HEK293T (cell line): ENCODE results near the gene MMP14.

Experiments
- CTCF ChIA-PET: fragments of 350-600 bp; formaldehyde crosslinking; extraction: SDS; loops from one replicate; lab custom pipeline; 2021; ENCODE audit warnings: antibody characterized with exemption, inconsistent platforms; lab: Yijun Ruan, JAX
- POLR2A ChIA-PET: fragments of 350-600 bp; formaldehyde crosslinking; extraction: SDS; loops from one replicate; lab custom pipeline; 2020; ENCODE audit warnings: antibody characterized with exemption, inconsistent platforms; lab: Yijun Ruan, JAX
- DNase-seq: peaks from one replicate; pipeline ENCODE4 v3.0.0; 2012; ENCODE audit warnings: mixed read lengths; ENCODE audit errors: extremely low spot score
- ARNT ChIP-seq: fragments of 450-650 bp; IDR thresholded peaks from 2 replicates; pipeline ENCODE4 v1.6.1; 2017; ENCODE audit warnings: mild to moderate bottlenecking
- BHLHE40 ChIP-seq: fragments of 450-650 bp; IDR thresholded peaks from 2 replicates; pipeline ENCODE4 v1.6.1; 2016; ENCODE audit warnings: mild to moderate bottlenecking, moderate library complexity, borderline replicate concordance
- HDGF ChIP-seq: fragments of 450-650 bp; IDR thresholded peaks from 2 replicates; pipeline ENCODE4 v1.6.1; 2017; ENCODE audit warnings: antibody characterized with exemption, borderline replicate concordance
- NFRKB ChIP-seq: fragments of 450-650 bp; IDR thresholded peaks from 2 replicates; pipeline ENCODE4 v1.6.1; 2016; ENCODE audit warnings: mild to moderate bottlenecking, moderate library complexity
- PKNOX1 ChIP-seq: fragments of 450-650 bp; IDR thresholded peaks from 2 replicates; pipeline ENCODE4 v1.6.1; 2016
- SUZ12 ChIP-seq: fragments of 450-650 bp; IDR thresholded peaks from 2 replicates; pipeline ENCODE4 v1.6.1; 2016; ENCODE audit warnings: mild to moderate bottlenecking
- TARDBP ChIP-seq: fragments of 450-650 bp; IDR thresholded peaks from 2 replicates; pipeline ENCODE4 v1.6.1; 2016

The MMP14 gene

DNA sequence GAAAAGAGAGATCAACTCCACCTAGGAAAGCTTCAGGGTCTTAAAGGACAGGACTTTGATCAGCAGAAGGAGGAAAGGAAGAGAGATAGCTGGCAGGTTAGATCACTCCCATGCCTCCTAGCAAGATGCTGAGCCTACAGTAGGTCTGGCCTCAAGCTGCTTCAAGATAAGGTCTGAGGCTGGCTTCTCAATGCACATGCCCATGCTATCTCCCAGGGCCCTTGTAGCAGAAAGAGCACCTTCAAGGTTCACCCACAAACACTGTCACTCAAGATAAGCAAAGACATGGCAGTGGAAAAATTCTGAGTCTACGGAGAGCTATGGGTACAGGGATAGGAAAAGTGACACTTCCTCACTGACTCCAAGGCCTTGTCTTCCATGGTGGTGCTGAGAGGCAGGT is 61.0 kb downstream of the MMP14 start:
- POLR2A ChIA-PET, result interaction anchor here (2.6 kb wide), 1 partner anchor 11 kb away, joined by 13 read pairs; no protein-coding TSS in a partner anchor
- CTCF ChIA-PET, result no interaction called here
- TF ChIP-seq PKNOX1 (no peak), ARNT (no peak), SUZ12 (no peak), TARDBP (no peak), NFRKB (no peak), HDGF (no peak), BHLHE40 (no peak)
- no peak for DNase-seq
